ENCODE results near the gene MAGEA11. TPM values are rescaled to one million over a fixed set of nuclear protein-coding genes. Genes with fewer than 3 reads are reported as not detected.
"Not testable (repeated sequence)": the region's sequence is repeated elsewhere in the genome, so short reads cannot be mapped to it uniquely, and the experiment has no call there.

Gene MAGEA11
- total RNA-seq (2014; rRNA removed; shearing (Covaris generic)) = 0.10 TPM in 1 of 2 replicates, not detected in the other
- 0.17 TPM in 1 of 2 replicates, not detected in the other for polyA plus RNA-seq (2014; cell fraction: nucleus; rRNA removed)

GRCh38 chrX:149711545-149712236, at the start of gene MAGEA11:
MAGEA11 (plus strand) TSS chrX:149712060; CDS start chrX:149713160, 1,100 bp downstream.
- no peak for DNase-seq (ENCODE audit: extremely low read depth, low read depth)

GRCh38 chrX:149675088-149675487, 36.8 kb upstream of the MAGEA11 start:
- not testable (repeated sequence) for DNase-seq (ENCODE audit: extremely low read depth, low read depth)

GRCh38 chrX:149675554-149675953, 36.3 kb upstream of the MAGEA11 start:
- not testable (repeated sequence) for DNase-seq (ENCODE audit: extremely low read depth, low read depth)

- DNase-seq (ENCODE audit: extremely low read depth, low read depth) = not testable (repeated sequence)
Observed at GRCh38 chrX:149679164-149679678, 32.6 kb upstream of the MAGEA11 start.

- DNase-seq (ENCODE audit: extremely low read depth, low read depth) = no peak
Observed at GRCh38 chrX:149681182-149681581, 30.7 kb upstream of the MAGEA11 start.

- DNase-seq (ENCODE audit: extremely low read depth, low read depth) = no peak
Observed at GRCh38 chrX:149682031-149682430, 29.8 kb upstream of the MAGEA11 start.

- no peak for DNase-seq (ENCODE audit: extremely low read depth, low read depth)
Observed at GRCh38 chrX:149682956-149683947, 28.6 kb upstream of the MAGEA11 start.

- DNase-seq (ENCODE audit: extremely low read depth, low read depth) = no peak
Observed at GRCh38 chrX:149683966-149684730, 27.7 kb upstream of the MAGEA11 start.

- DNase-seq (ENCODE audit: extremely low read depth, low read depth) = no peak
Observed at GRCh38 chrX:149687991-149688390, 23.9 kb upstream of the MAGEA11 start.

GRCh38 chrX:149688552-149688951, 23.3 kb upstream of the MAGEA11 start:
- DNase-seq (ENCODE audit: extremely low read depth, low read depth) = no peak

GRCh38 chrX:149691794-149692193, 20.1 kb upstream of the MAGEA11 start:
- no peak for DNase-seq (ENCODE audit: extremely low read depth, low read depth)

GRCh38 chrX:149692686-149693272, 19.1 kb upstream of the MAGEA11 start:
- DNase-seq (ENCODE audit: extremely low read depth, low read depth) = not testable (repeated sequence)

GRCh38 chrX:149699761-149700160, 12.1 kb upstream of the MAGEA11 start:
- DNase-seq (ENCODE audit: extremely low read depth, low read depth) = no peak

- DNase-seq (ENCODE audit: extremely low read depth, low read depth) = no peak
Observed at GRCh38 chrX:149704664-149705063, 7.2 kb upstream of the MAGEA11 start.

- no peak for DNase-seq (ENCODE audit: extremely low read depth, low read depth)
Observed at GRCh38 chrX:149707147-149707901, 4.5 kb upstream of the MAGEA11 start.

- no peak for DNase-seq (ENCODE audit: extremely low read depth, low read depth)
Observed at GRCh38 chrX:149712831-149713230, 971 bp downstream of the MAGEA11 start.

GRCh38 chrX:149713279-149714050, 1.6 kb downstream of the MAGEA11 start:
- DNase-seq (ENCODE audit: extremely low read depth, low read depth) = no peak

GRCh38 chrX:149715468-149715867, 3.6 kb downstream of the MAGEA11 start:
- DNase-seq (ENCODE audit: extremely low read depth, low read depth) = no peak
